ENCODE results near the gene DZIP3.
"Not testable (repeated sequence)": the region's sequence is repeated elsewhere in the genome, so short reads cannot be mapped to it uniquely, and the experiment has no call there.

DZIP3 gene

DNA sequence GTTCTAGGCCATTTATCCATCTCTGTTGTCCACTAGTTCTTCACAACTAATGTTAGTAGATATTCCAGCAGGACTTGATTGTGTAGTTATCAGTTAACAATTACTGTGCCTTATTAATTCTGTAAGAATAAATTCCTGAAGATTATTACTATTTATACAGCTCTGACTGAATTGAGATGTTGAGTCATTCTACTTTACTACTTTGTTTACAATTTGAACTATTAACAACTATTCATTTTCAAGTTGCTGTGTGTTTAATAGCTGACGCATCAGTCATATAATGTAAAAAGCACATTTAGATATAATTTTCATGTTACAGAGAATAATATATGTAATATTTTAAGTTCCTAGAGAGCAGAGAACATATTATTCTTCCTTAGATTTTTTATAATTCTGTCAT, 21.1 kb downstream of the DZIP3 start:
- Histone ChIP-seq H3K27ac (ENCODE audit: low read length) (no peak overlapping the region), H2AFZ (ENCODE audit: low read length) (no peak overlapping the region), H3K36me3 (replicated peaks; ENCODE audit: insufficient read depth, low read length) (no peaks in the 10 kb centered on the region), H3K4me2 (ENCODE audit: low read depth, low read length) (no peak overlapping the region), H3K9me3 (replicated peaks; ENCODE audit: insufficient read depth, low read length) (no peaks in the 10 kb centered on the region), H3K27me3 (replicated peaks; ENCODE audit: insufficient read depth, low read length) (no peaks in the 10 kb centered on the region), H3K9me2 (replicated peaks; ENCODE audit: insufficient read depth, low read length) (no peaks in the 10 kb centered on the region), H3K4me3 (ENCODE audit: low read length) (no peak overlapping the region), H3K4me1 (ENCODE audit: low read length) (no peaks in the 10 kb centered on the region), H4K20me1 (ENCODE audit: insufficient read depth, low read length) (no peaks in the 10 kb centered on the region), H3K79me2 (ENCODE audit: low read length) (no peaks in the 10 kb centered on the region), H3K9ac (ENCODE audit: low read length) (no peak overlapping the region), H3F3A (ENCODE audit: insufficient read depth, low read length) (no peaks in the 10 kb centered on the region)
- TF ChIP-seq EZH2 (optimal IDR thresholded peaks at IDR 0.05; ENCODE audit: low read depth, low read length) (no peak), EZH2phosphoT487 (IDR thresholded peaks at IDR 0.05; ENCODE audit: low read length) (no peak)
- TF ChIP-seq, protein P1, sequence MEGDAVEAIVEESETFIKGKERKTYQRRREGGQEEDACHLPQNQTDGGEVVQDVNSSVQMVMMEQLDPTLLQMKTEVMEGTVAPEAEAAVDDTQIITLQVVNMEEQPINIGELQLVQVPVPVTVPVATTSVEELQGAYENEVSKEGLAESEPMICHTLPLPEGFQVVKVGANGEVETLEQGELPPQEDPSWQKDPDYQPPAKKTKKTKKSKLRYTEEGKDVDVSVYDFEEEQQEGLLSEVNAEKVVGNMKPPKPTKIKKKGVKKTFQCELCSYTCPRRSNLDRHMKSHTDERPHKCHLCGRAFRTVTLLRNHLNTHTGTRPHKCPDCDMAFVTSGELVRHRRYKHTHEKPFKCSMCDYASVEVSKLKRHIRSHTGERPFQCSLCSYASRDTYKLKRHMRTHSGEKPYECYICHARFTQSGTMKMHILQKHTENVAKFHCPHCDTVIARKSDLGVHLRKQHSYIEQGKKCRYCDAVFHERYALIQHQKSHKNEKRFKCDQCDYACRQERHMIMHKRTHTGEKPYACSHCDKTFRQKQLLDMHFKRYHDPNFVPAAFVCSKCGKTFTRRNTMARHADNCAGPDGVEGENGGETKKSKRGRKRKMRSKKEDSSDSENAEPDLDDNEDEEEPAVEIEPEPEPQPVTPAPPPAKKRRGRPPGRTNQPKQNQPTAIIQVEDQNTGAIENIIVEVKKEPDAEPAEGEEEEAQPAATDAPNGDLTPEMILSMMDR (IDR thresholded peaks at IDR 0.05; ENCODE audit: low read length): no peak
- no peak for DNase-seq

- H3F3A ChIP-seq (ENCODE audit: insufficient read depth, low read length); H3K79me2 ChIP-seq (ENCODE audit: low read length); H3K4me3 ChIP-seq (ENCODE audit: low read length); H3K9me2 ChIP-seq (replicated peaks; ENCODE audit: insufficient read depth, low read length); H3K9ac ChIP-seq (ENCODE audit: low read length); H3K27me3 ChIP-seq (replicated peaks; ENCODE audit: insufficient read depth, low read length); H4K20me1 ChIP-seq (ENCODE audit: insufficient read depth, low read length); H3K9me3 ChIP-seq (replicated peaks; ENCODE audit: insufficient read depth, low read length); H3K4me2 ChIP-seq (ENCODE audit: low read depth, low read length); H3K4me1 ChIP-seq (ENCODE audit: low read length); DNase-seq; H3K36me3 ChIP-seq (replicated peaks; ENCODE audit: insufficient read depth, low read length); H3K27ac ChIP-seq (ENCODE audit: low read length); H2AFZ ChIP-seq (ENCODE audit: low read length): not testable (repeated sequence)
Observed at GRCh38 chr3:108616090-108616489, 26.6 kb downstream of the DZIP3 start.

- Histone ChIP-seq H3F3A (ENCODE audit: insufficient read depth, low read length) (no peaks in the 10 kb centered on the region), H2AFZ (ENCODE audit: low read length) (no peak overlapping the region), H3K36me3 (replicated peaks; ENCODE audit: insufficient read depth, low read length) (no peaks in the 10 kb centered on the region), H3K9me2 (replicated peaks; ENCODE audit: insufficient read depth, low read length) (no peaks in the 10 kb centered on the region), H3K27me3 (replicated peaks; ENCODE audit: insufficient read depth, low read length) (no peaks in the 10 kb centered on the region), H3K4me3 (ENCODE audit: low read length) (no peak overlapping the region), H3K4me2 (ENCODE audit: low read depth, low read length) (no peak overlapping the region), H4K20me1 (ENCODE audit: insufficient read depth, low read length) (no peaks in the 10 kb centered on the region), H3K27ac (ENCODE audit: low read length) (no peak overlapping the region), H3K79me2 (ENCODE audit: low read length) (no peaks in the 10 kb centered on the region), H3K9ac (ENCODE audit: low read length) (no peak overlapping the region), H3K4me1 (ENCODE audit: low read length) (no peaks in the 10 kb centered on the region), H3K9me3 (replicated peaks; ENCODE audit: insufficient read depth, low read length) (no peaks in the 10 kb centered on the region)
- no peak for DNase-seq
- TF ChIP-seq EZH2 (optimal IDR thresholded peaks at IDR 0.05; ENCODE audit: low read depth, low read length) (no peak), EZH2phosphoT487 (IDR thresholded peaks at IDR 0.05; ENCODE audit: low read length) (no peak)
- TF ChIP-seq, protein P1 (IDR thresholded peaks at IDR 0.05; ENCODE audit: low read length): no peak
Observed at GRCh38 chr3:108620250-108620649, 30.7 kb downstream of the DZIP3 start.

DNA sequence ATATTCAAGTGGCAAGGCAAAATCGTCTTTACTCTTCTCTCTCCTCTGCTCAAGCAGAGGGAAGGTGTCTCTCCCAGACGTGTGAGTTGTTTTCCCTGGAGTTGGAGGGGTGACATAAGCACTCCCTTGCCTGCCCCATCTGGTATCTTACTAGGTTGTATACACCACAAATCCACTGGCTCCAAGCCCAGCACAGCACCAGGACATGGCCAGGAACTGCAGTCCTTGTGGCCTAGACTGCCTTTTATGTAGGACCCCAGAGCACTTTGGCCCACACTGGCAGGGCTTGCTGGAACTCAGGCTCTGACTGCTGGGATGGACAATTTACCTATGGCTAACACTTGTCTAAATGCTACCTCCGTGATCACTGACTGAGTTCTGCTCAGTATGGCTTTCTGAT, 34.0 kb downstream of the DZIP3 start:
- Histone ChIP-seq H3K27ac (ENCODE audit: low read length) (no peak overlapping the region), H3K4me2 (ENCODE audit: low read depth, low read length) (no peak overlapping the region), H2AFZ (ENCODE audit: low read length) (no peak overlapping the region), H3F3A (ENCODE audit: insufficient read depth, low read length) (no peaks in the 10 kb centered on the region), H3K79me2 (ENCODE audit: low read length) (no peaks in the 10 kb centered on the region), H3K36me3 (replicated peaks; ENCODE audit: insufficient read depth, low read length) (no peaks in the 10 kb centered on the region), H3K27me3 (replicated peaks; ENCODE audit: insufficient read depth, low read length) (no peaks in the 10 kb centered on the region), H4K20me1 (ENCODE audit: insufficient read depth, low read length) (no peaks in the 10 kb centered on the region), H3K4me3 (ENCODE audit: low read length) (no peak overlapping the region), H3K9me3 (replicated peaks; ENCODE audit: insufficient read depth, low read length) (no peaks in the 10 kb centered on the region), H3K9me2 (replicated peaks; ENCODE audit: insufficient read depth, low read length) (no peaks in the 10 kb centered on the region), H3K4me1 (ENCODE audit: low read length) (no peaks in the 10 kb centered on the region), H3K9ac (ENCODE audit: low read length) (no peak overlapping the region)
- TF ChIP-seq EZH2 (optimal IDR thresholded peaks at IDR 0.05; ENCODE audit: low read depth, low read length): no peak
- TF ChIP-seq EZH2phosphoT487 (IDR thresholded peaks at IDR 0.05; ENCODE audit: low read length): no peak
- TF ChIP-seq, protein P1 (IDR thresholded peaks at IDR 0.05; ENCODE audit: low read length): no peak
- no peak for DNase-seq
